ENCODE results near the gene ENSA.
"Not testable (repeated sequence)": the region's sequence is repeated elsewhere in the genome, so short reads cannot be mapped to it uniquely, and the experiment has no call there.

- not testable (repeated sequence) for TF ChIP-seq EZH2 (IDR thresholded peaks at IDR 0.05); POLR2AphosphoS5 (IDR thresholded peaks at IDR 0.05; ENCODE audit: borderline replicate concordance, low read depth, low read length); FOXP2 (optimal IDR thresholded peaks at IDR 0.05; ENCODE audit: control extremely low read depth, extremely low read length, insufficient read depth)
These were observed 24.0 kb downstream of the ENSA start for GRCh38 chr1:150605451-150605731.
